ENCODE results near the gene ARTN. TPM values are rescaled to one million over a fixed set of nuclear protein-coding genes. Genes with fewer than 3 reads are reported as not detected.

The ARTN gene
- 35.5 and 36.0 TPM in 2 replicates for total RNA-seq (2014; rRNA removed)
- Bru-seq, nascent RNA, result percentile 47 among the genes with signal in this experiment
- BruChase-seq, experiment 1, labeled RNA remaining after a 6-hour chase, result percentile 57 among the genes with signal in this experiment
- percentile 52 among the genes with signal in this experiment for BruChase-seq, experiment 2, labeled RNA remaining after a 2-hour chase
- long read RNA-seq, partial matches to known transcripts, result 0 of 14 reads
- long read RNA-seq, other reads (novel, unspliced or antisense), result 11 of 14 reads

- DNase-seq, result peak; percentile 73
- H3K9me3 ChIP-seq (ENCODE audit: low read length), result no peaks in the 10 kb centered on the region
- peak; percentile 56 for ATAC-seq
- peak within 1 kb of the TSS; percentile 82 for H3K4me2 ChIP-seq (ENCODE audit: low read length)
- H3K79me2 ChIP-seq (ENCODE audit: low read length), result peaks cover 6% of the 10 kb centered on the region; the same call in 1 of the 2 replicates
- peak within 1 kb of the TSS; percentile 68 for H3K4me3 ChIP-seq (ENCODE audit: low read length)
- H3K9me2 ChIP-seq (replicated peaks; ENCODE audit: low read length), result no peaks in the 10 kb centered on the region
- no peaks in the 10 kb centered on the region for H3F3A ChIP-seq (ENCODE audit: low read length, unreplicated experiment)
- intact Hi-C loops (cut with micrococcal nuclease), result loop anchor here (1.0 to 5.0 kb wide), 4 partner anchors 86 to 405 kb away; no protein-coding TSS in a partner anchor
- TF ChIP-seq CTCF (conservative IDR thresholded peaks at IDR 0.05; ENCODE audit: low read depth, low read length) (no peak), EZH2 (IDR thresholded peaks at IDR 0.05; ENCODE audit: low read length, unreplicated experiment) (no peak), EZH2phosphoT487 (IDR thresholded peaks at IDR 0.05; ENCODE audit: borderline replicate concordance, low read length) (no peak)
- peak within 1 kb of the TSS; percentile 64 for H3K9ac ChIP-seq (ENCODE audit: low read length)
- H4K20me1 ChIP-seq (ENCODE audit: low read length), result no peaks in the 10 kb centered on the region
- peak within 1 kb of the TSS; percentile 77 for H2AFZ ChIP-seq (ENCODE audit: low read length)
- H3K27ac ChIP-seq (ENCODE audit: low read length), result peak within 1 kb of the TSS; percentile 55
- no TSS peak for BruUV-seq (replicated peaks)
- H3K27me3 ChIP-seq (ENCODE audit: low read length), result no peaks in the 10 kb centered on the region
- H3K36me3 ChIP-seq (ENCODE audit: low read depth, low read length), result no peaks in the 10 kb centered on the region; the same call in 1 of the 2 replicates
- CTCF ChIA-PET, result interaction anchor here (0.6 to 3.9 kb wide), 7 partner anchors 13 to 208 kb away, joined by 3 to 83 read pairs (median 3); partner anchors contain the start of gene IPO13
- peaks cover 57% of the 10 kb centered on the region for H3K4me1 ChIP-seq (ENCODE audit: insufficient read depth, low read length)
- POLR2A ChIA-PET (ENCODE audit: unreplicated experiment), result interaction anchor here (0.6 to 0.7 kb wide), 2 partner anchors 170 to 811 kb away, joined by 3 read pairs; no protein-coding TSS in a partner anchor
These were observed at the start of gene ARTN for GRCh38 chr1:43933386-43934100. ARTN (plus strand) TSS chr1:43933801; CDS start chr1:43935657, 1,856 bp downstream.

GRCh38 chr1:43885279-43885801 is 48.3 kb upstream of the ARTN start:
- BruUV-seq (replicated peaks), result no TSS peak
- Histone ChIP-seq H3K4me1 (ENCODE audit: insufficient read depth, low read length) (peaks cover 9% of the 10 kb centered on the region), H3K9me2 (replicated peaks; ENCODE audit: low read length) (0 out of 2 replicates have a peak, but pooled peaks cover 4% of the 10 kb centered on the region), H3K79me2 (ENCODE audit: low read length) (no peaks in the 10 kb centered on the region), H3K9me3 (ENCODE audit: low read length) (no peaks in the 10 kb centered on the region), H2AFZ (ENCODE audit: low read length) (no peak overlapping the region), H3K27me3 (ENCODE audit: low read length) (no peaks in the 10 kb centered on the region), H4K20me1 (ENCODE audit: low read length) (no peaks in the 10 kb centered on the region), H3K36me3 (ENCODE audit: low read depth, low read length) (no peaks in the 10 kb centered on the region), H3K27ac (ENCODE audit: low read length) (no peak overlapping the region), H3F3A (ENCODE audit: low read length, unreplicated experiment) (no peaks in the 10 kb centered on the region), H3K9ac (ENCODE audit: low read length) (no peak overlapping the region), H3K4me2 (ENCODE audit: low read length) (no peak overlapping the region), H3K4me3 (ENCODE audit: low read length) (no peak overlapping the region)
- CTCF ChIA-PET, result no interaction called here
- DNase-seq, result no peak
- no peak for TF ChIP-seq EZH2 (IDR thresholded peaks at IDR 0.05; ENCODE audit: low read length, unreplicated experiment)
- TF ChIP-seq EZH2phosphoT487 (IDR thresholded peaks at IDR 0.05; ENCODE audit: borderline replicate concordance, low read length), result no peak
- no peak for ATAC-seq
- POLR2A ChIA-PET (ENCODE audit: unreplicated experiment), result no interaction called here
- intact Hi-C loops (cut with micrococcal nuclease), result no loop called here

GRCh38 chr1:43887748-43888147 is 45.9 kb upstream of the ARTN start:
- no peak overlapping the region for H3K4me2 ChIP-seq (ENCODE audit: low read length)
- TF ChIP-seq CTCF (conservative IDR thresholded peaks at IDR 0.05; ENCODE audit: low read depth, low read length) (no peak), EZH2phosphoT487 (IDR thresholded peaks at IDR 0.05; ENCODE audit: borderline replicate concordance, low read length) (no peak), EZH2 (IDR thresholded peaks at IDR 0.05; ENCODE audit: low read length, unreplicated experiment) (no peak)
- no peaks in the 10 kb centered on the region for H3K79me2 ChIP-seq (ENCODE audit: low read length)
- 0 out of 2 replicates have a peak, but pooled peaks cover 4% of the 10 kb centered on the region for H3K9me2 ChIP-seq (replicated peaks; ENCODE audit: low read length)
- H3K27ac ChIP-seq (ENCODE audit: low read length), result no peak overlapping the region
- ChIA-PET POLR2A (ENCODE audit: unreplicated experiment) (no interaction called here), CTCF (no interaction called here)
- no TSS peak for BruUV-seq (replicated peaks)
- 0 out of 2 replicates have a peak, but pooled peaks cover 6% of the 10 kb centered on the region for H3K4me1 ChIP-seq (ENCODE audit: insufficient read depth, low read length)
- H3K9ac ChIP-seq (ENCODE audit: low read length), result no peak overlapping the region
- no peak overlapping the region for H2AFZ ChIP-seq (ENCODE audit: low read length)
- no peaks in the 10 kb centered on the region for H3F3A ChIP-seq (ENCODE audit: low read length, unreplicated experiment)
- no peaks in the 10 kb centered on the region for H3K27me3 ChIP-seq (ENCODE audit: low read length)
- H3K4me3 ChIP-seq (ENCODE audit: low read length), result no peak overlapping the region
- no peaks in the 10 kb centered on the region for H4K20me1 ChIP-seq (ENCODE audit: low read length)
- DNase-seq (peak; percentile 18), ATAC-seq (no peak)
- H3K36me3 ChIP-seq (ENCODE audit: low read depth, low read length), result no peaks in the 10 kb centered on the region
- intact Hi-C loops (cut with micrococcal nuclease), result no loop called here
- H3K9me3 ChIP-seq (ENCODE audit: low read length), result no peaks in the 10 kb centered on the region

Measured in PC-3 (cell line).